Measurements from ENCODE around the gene GYPA.
"Not testable (repeated sequence)": the region's sequence is repeated elsewhere in the genome, so short reads cannot be mapped to it uniquely, and the experiment has no call there.

GYPA gene

DNA sequence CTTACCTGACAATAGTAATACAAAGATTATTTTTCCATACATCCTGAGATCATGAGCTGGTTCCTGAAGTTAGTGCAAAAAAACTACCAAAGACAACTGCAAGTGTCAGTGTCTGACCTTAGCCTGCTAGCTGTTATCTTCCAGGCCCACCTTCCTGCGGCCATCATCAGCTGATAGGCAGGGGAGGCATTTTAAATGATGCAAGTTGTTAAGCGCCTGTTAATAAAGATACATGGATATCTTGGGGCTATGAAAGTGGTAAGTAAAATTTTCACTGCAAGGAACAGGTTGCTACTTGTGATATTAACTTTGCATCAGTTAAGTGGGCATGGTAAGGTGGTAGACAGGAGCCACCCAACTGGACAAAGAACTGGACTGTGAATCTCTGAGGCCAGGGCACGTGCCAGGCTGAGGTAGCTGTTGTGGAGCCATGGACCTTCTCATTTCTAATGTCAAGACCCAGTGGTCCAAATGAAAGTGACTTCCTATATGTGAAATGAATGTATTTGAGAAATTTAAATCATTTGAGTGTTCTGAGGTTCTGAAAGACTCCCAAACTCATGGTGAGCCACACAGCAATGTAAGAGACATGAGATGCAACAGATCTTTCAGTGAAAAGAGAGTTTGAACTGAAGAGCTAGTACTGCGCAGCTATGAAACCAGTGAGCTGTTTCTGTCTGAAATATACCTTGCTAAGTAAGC lies at the start of gene GYPA:
Gene GYPA (minus strand): TSS at position 125 of the 702 bp plus-strand sequence. CDS start 83 bp downstream, at position 42.
- DNase-seq = not testable (repeated sequence)

DNA sequence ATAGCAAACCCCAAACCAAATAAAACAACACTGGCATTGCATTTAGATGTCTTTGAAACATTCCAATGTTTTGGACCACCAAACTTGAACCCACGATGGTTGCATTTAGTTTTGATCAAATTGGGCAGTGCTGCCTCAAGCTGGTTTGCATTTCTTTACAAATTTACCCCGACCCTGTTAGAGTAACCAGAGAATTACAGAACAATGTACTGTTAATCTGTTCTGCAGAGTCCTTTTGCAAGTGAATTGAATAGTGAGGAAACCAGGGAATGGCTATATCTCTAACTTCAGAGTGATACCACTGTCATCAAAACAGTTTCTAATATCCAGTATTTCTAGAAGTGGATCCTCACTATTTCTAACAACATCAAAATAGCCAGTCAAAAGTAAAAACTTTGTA lies 49.5 kb upstream of the GYPA start:
- no peak for DNase-seq

DNA sequence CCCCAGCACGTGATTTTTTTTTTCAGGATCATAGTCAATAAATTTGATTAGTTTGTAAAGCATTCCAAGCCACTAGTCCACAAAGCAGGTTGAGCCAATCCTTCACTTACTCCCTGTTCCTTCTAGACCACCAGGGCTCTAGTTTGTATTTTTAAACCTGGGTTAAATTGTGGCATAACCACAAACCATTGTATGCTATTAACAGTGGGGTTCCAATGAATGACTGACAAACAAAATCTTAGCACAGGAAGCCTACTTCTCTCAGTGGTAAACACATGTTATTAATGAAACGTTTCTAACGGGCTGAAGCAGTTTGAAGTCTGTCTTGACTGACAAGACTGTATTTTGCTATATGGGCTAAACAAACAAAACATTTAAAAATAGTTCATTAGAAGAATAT lies 48.6 kb upstream of the GYPA start:
- DNase-seq = no peak

DNA sequence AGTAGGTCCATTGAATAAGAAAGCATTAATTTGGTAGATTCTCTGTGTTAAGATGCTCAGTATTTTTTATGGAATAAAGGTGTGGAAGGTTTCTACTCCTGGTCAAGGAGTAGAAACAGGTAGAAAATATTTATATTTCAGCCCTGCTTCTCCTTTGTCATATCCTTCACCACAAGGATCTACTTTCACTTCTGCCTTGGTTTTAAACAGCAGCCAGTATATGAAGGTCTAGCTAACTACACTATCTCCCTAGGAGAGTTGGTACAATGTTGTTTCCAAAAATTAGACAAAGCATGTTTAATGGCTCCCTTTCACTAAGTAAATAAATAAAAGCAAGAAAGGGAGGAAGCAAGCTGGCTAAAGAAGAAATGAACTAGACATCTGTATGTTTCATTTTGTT lies 44.6 kb upstream of the GYPA start:
- no peak for DNase-seq

DNA sequence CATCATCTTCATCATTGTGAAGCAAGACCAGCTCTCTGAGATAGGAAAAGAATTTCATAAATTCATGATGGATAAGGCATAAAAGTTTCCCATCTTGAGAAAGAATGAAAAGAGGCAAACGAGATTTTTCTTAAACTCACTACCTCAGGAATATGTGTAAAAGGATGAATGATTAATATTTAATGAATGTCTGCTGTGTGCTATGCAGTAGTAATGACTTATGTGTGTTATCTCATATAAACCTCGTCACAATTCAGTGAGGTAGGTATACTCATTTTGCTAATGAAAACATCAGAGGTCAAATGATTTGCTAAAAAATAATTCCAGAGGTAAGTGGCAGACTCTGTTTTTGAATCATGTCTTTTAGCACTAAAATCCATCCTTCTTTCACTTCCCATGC lies 42.6 kb upstream of the GYPA start:
- no peak for DNase-seq

DNA sequence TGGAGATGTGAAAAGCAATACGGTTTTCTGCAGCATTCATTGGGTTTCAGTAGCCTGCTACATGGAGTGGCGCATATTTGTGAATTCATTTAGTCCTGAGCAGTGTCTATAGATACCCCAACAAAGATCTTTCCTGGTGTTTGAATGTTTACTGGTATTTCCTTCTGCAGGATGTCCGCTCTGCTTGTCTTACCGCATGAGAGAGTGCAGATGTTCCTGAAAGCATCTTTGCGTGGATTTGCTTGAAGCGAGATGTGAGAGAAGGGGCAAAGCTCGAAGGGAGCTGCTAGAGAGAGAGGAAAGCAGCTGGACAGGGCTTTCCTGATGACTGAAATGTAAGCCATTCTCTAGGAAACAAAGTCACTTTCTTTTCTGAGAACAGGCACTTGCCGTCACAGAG lies 40.9 kb upstream of the GYPA start:
- no peak for DNase-seq

DNA sequence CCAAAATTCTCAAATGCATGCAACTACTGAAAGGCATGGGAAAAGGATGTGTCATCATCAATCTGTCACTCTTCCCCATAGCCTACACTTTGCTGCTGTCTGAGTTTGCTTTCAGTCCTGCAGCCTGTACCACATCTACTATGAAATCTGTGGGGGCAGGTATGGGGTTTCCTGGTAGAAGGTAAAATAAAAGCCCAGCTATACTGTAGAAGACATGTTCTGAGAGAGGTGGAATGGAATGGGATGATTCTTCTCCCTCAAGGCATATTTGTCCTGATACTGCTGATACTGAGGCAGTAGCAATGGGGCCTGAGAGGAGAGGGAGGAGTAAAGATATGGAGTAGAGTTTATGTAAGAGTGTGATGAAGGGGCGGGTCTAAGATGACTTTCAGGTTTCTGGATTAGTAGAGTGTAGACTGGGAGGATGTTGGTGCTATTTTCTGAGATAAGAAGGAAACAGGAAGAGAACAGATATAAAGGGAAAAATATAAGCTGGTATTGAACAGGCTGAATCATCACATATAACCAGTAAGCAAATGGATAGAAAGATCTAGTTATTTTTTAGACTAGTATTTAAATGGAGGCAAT lies 38.7 kb upstream of the GYPA start:
- no peak for DNase-seq

DNA sequence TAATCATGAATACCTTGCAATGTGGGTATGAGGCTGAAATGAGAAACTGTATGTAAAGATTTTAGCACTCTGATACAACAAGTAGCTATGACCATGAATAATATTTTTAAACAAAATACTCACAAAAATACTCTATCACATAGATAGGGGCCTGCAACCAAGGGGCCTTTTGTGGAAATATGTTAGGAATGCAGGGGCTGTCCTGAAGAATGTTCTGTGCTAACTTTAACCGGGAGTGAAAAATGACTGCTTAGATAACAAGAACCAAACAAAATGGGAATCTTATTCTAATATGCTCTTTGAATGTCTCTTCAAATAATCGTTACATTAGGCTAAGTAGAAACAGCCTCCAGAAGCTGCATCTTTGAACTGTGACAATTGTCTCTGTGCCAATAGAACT lies 37.9 kb upstream of the GYPA start:
- DNase-seq = no peak

DNA sequence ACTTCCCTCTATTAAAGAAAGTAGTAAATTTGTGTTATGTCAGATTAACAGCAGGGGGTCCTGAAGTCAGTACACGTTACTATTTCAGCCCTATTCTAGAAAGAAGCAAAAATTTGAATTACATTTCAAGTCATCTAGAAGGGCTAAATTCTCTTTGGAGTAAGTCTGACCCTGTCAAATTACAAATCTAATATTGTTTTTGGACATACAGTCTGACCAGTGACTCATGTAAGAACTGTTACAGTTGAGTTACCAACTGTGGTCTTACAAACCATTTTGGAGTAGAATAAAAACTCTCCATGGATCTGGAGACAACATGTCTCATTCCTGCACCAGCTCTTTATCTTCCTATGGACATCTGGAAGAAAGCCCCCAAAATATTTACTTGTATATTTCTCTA lies 36.0 kb upstream of the GYPA start:
- no peak for DNase-seq

DNA sequence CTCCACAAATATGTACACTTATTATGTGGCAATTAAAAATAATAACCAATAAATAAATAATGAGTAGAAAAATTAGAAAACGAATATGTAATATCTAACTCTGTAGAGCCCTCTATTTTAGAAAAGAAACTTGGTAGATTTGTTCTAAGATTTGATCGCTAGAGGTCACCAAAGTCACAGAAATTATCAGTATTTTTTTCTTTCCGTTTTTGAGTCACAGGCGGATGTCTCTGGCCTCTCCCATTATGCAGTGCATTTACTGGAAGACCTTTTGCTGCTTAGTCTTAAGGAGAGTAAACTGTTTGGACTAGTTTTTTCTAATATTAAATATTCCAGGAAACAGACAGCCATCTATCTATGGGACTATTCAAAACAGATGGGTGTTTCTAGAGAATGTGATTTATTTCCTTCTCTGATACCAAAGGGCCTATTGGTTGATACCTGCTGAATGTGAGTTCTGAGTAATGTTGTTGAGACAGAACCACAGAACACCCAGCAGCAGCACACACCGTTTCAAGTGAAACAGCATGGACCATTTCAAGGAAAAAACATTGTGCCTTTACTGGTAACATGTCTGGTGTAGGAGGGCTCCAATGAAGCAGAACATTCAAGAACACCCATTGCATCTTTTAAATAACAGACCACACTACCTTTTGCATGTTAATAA lies 34.0 kb upstream of the GYPA start:
- DNase-seq = peak; percentile 53

DNA sequence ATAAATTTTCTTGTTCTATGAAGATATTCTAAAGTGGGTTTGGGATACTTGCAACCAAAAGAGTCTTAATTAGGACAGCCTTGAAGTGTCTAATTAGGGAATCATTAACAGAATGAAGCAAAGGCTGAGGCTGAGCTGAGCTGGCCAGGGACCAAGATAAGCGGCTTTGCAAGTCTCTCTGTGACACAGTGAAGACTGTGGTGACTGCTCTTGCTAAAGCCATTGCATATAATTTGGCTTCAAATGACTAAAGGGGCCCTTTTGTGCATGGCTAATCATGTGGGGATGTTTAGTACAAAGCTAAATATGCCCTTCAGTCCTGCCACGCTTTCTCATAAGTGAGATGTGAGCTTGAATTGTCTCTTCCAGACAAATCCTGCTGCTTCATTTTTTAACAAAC lies 31.2 kb upstream of the GYPA start:
- DNase-seq = no peak

DNA sequence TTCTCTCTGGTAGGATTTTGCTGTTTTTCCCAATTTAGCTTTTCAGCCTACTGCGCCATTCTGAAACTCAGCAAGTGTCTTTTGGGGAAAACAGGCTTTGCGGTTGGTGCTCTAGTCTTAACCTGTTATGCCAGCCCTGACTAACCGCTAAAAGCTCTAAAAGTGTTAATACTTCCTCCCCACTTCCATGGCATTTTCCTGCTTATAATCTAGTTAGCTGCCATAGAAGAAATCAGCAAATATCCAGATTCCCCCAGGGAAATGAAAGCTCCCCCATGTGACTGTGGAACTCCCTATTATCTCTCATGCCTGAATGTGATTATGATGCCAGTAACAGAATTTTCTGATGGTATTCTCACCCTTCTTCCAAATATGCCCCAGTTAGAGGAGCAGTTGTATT lies 28.7 kb upstream of the GYPA start:
- no peak for DNase-seq

DNA sequence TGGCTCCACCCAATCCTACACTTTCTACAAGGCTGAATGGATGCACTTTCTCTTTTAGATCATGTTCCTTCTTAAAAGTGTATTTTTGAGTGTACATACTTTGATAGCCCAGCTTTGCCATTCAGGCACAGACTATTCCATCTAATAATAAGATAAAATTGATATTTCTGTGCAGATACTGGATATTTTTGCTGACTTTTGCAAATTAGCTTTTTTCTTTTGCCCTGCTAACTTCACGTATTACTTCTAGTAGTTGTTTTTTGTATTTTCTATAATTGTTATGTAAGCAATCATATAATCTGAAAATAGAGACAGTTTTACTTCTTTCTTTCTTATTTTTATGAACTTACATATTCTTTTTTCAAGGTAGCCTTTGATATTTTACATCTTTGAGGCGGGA lies 13.5 kb upstream of the GYPA start:
- DNase-seq = no peak

DNA sequence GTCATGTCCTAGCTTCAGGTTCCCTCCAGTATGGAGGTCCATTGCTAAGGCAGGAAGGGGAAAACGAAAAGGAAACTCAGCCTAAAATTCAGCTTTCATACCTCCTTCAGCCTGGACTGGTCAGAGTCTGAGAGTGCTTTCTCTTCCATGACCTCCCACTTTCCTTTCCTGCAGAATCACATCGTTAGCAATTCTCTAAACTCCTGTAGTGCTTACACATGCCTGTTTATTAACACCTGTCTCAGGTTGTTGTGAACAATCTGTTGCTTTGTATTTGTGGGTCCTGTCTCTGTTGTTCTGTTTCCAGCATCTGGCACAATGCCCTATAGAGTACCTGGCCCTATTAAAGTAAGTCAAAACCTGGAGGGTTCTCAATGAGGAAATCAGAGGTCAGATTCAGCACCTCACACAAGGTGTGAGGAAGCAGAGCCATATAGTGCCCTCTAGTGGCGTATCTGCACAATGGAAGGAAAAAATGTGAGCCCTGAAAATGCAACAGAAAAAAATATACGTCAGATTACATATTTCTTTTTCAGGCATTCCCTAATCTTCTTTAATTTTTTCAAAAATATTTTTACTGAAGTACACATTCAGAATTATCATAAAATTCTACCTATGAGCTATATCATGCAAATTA lies 2.3 kb upstream of the GYPA start:
- not testable (repeated sequence) for DNase-seq

DNA sequence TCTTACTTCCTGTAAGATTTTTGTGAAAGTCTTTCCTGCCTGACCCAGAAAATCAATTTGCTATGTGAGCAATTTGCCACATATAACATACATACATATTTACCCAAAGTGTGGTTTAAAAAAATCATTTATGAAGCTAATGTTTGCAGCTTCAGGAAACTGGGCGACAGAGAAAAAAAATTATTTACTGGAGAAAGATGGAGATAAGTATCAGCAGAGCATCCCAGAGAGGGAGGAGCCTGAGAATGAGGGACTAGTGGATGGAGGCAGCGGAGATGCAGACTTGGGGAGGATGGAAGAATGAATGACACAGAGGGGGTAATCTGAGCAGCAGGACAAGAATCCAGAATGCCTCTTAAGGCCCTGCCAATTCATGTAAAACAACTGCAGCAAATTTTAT lies 975 bp upstream of the GYPA start:
- no peak for DNase-seq

DNA sequence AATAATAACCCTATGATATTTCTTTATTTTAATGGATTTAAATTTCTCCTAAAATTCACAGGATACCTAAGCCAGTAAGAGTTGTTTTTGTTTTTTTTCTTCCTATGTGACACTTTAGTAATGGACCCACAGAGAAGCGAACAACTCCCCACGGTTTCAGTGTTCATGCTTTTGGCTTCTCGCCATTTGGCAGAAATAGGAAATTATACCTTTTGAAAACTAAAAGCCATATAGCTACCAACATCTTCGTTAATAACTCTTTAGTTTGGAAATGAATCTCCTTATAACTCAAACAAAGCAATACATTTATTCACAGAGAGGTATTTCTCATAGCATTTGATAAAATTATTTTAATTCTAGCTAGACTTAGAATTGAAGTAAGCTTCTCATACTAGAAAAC lies 527 bp downstream of the GYPA start:
- not testable (repeated sequence) for DNase-seq

DNA sequence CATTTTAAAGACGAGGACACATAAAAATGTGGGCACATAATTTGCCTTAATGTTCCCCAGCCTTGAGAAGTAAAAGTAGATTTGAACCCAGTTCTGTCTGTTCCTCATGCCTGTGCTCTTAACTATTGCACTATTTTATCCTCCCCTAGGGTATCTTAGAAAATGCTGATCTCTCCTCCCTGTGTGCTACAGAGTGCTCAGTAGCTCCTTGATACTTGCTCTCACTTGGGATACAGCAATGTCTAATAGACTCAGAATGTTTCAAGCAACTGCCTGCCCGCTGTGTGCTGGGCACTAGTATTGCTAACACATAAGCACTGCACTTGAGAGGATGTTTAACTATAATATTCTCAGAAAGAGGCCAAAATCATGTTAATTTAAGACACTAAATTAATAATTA lies 971 bp downstream of the GYPA start:
- DNase-seq = not testable (repeated sequence)

DNA sequence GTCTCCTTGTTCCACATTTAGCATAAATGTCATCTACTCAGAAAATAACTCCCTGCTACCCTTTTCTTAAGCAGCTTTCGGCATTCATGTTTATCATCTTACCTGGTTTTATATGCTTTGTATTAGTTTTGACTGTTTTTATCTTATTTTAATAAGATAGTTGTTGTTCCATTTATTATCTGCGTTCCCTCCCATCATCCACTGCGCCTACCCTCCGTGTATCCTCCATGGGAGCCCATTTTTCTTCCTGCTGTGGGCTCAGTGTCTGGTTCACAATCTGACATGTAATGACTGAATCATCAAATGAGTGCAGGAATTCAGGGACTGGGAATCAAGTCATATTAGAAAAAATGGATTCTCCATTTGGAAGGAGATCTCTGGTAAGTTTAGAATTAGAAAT lies 2.3 kb downstream of the GYPA start:
- DNase-seq = not testable (repeated sequence)

DNA sequence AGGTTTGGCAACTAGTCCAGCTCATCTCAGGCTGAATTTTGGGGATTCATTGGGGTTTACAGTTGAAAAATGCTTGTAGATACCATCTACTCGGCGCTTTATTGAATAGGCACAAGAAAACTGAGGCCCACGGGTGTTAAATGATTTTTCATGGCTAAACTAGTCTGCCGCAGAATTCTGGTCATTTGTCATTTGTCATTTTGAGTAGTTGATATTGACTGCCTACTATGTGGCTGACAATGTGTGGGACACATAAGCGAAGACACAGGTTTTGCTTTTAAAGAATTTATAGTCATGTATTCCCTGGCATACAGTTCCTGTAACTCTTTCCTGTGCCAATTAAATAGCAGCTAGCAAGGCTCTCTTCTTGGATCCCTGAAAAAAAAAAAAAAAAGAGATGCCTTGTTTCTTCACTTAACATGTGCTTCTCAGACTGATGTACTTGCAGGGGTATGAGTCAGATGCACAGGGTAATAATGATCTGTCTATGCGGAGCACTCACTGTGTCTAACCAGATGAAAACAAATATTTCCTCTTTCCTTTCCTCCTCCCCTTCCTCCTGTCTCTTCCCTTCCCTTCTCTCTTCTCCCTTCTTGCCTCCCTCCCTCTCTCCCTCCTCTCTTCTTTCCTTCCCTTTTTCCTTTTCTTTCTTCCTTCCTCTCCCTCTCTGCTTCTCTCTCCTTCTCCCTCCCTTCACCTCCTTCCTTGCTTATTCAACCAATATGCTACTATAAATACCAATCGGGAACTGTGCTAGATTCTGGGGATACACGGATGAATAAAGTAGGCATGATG lies 3.2 kb downstream of the GYPA start:
- not testable (repeated sequence) for DNase-seq

DNA sequence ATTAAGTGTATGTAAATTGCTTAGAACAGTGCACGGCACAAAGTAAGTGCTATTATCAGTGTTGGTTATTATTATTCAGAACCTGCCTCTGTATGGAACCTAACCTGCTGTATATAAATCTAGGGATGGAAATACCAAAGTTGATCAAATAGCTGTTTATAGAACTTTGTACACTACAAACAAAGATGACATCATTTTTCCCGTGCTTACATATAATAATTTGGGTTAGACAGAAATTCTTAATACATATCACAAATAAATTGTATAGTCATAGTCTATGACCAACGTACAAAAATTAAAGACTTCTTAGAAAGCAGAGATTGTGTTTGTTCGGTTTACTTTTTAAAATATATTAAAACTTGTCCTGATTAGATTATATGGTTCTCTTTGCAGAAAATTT lies 4.3 kb downstream of the GYPA start:
- not testable (repeated sequence) for DNase-seq

DNA sequence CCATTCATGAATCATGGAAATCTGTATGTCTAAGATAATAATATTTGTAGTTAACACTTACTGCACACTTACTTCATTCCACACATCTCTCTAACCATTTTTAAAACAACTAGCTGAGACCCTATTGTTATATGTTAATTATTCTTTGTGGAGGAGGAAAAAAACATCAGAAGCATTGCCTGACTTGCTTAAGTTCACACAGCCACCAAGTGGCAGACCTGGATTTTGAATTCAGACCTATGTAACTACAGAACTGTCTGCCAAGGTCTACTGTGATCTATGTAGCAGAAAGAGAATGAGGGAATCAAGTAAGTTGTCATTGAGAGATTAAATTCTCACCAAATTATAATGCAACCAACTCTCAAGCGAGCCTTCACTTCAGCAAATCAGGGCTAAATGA lies 10.4 kb downstream of the GYPA start:
- not testable (repeated sequence) for DNase-seq

DNA sequence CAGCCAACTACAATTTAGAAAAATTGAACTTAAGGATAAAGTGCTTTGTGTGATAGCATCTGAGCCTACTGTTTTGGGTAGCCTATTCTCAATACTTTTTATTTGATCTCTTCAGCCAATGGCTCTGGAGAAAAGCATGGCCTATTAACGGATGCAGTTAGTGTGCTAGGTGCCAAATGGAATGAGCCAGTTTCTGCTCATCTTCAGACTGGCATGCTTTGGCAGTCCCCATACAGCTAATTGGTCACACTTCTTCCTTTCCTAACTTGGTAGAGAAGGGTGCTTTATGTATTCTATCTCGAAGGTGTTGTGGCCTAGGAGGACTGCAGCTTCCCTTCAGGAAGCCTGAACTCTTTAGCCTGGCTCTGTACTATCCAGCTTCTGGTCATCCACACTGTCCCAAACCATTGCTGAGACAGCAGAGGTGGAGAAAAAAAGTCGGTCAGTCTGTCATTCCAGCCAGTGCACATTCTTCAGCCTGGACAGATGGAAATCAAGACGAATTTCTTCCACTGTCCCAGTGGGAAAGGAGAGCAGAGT lies 11.1 kb downstream of the GYPA start:
- not testable (repeated sequence) for DNase-seq
